Stimulated activated CD4-positive, alpha-beta T cell treated with anti-CD3 and anti-CD28 coated beads, Interleukin-15, amount 100 ng/mL, for 48 hours (primary cell): ENCODE measurements around the gene FXN.
"Not testable (repeated sequence)": the region's sequence is repeated elsewhere in the genome, so short reads cannot be mapped to it uniquely, and the experiment has no call there.

Experiments used
- DNase-seq, 2 donors: peaks; one replicate each; pipeline ENCODE4 v3.0.0-alpha.2; 2020; ENCODE audit warnings: low read depth in 2 of 2

The FXN gene

GRCh38 chr9:69023650-69024049 is 11.9 kb upstream of the FXN start:
- no peak for DNase-seq

- peak in 1 of 2 donors; percentile 29 for DNase-seq
These were observed 8.0 kb upstream of the FXN start for GRCh38 chr9:69027355-69028097.

GRCh38 chr9:69028754-69029153 is 6.8 kb upstream of the FXN start:
- no peak for DNase-seq

GRCh38 chr9:69029535-69029934 is 6.0 kb upstream of the FXN start:
- no peak for DNase-seq

- DNase-seq = no peak
These were observed 4.5 kb upstream of the FXN start for GRCh38 chr9:69030851-69031645.

- DNase-seq = no peak
These were observed 1.5 kb upstream of the FXN start for GRCh38 chr9:69034071-69034470.

GRCh38 chr9:69036309-69036708 is 757 bp downstream of the FXN start:
- no peak for DNase-seq

GRCh38 chr9:69036799-69037198 is 1.2 kb downstream of the FXN start:
- no peak for DNase-seq

GRCh38 chr9:69040646-69041045 is 5.1 kb downstream of the FXN start:
- DNase-seq = no peak

- no peak for DNase-seq
These were observed 9.0 kb downstream of the FXN start for GRCh38 chr9:69044240-69045219.

GRCh38 chr9:69045821-69046220 is 10.3 kb downstream of the FXN start:
- DNase-seq = no peak

- DNase-seq = no peak
These were observed 11.2 kb downstream of the FXN start for GRCh38 chr9:69046723-69047122.

GRCh38 chr9:69047371-69047770 is 11.8 kb downstream of the FXN start:
- DNase-seq = no peak

- no peak for DNase-seq
These were observed 13.5 kb downstream of the FXN start for GRCh38 chr9:69049094-69049493.

GRCh38 chr9:69050936-69051335 is 15.4 kb downstream of the FXN start:
- DNase-seq = not testable (repeated sequence)

- no peak for DNase-seq
These were observed 19.4 kb downstream of the FXN start for GRCh38 chr9:69054989-69055388.

- no peak for DNase-seq
These were observed 20.8 kb downstream of the FXN start for GRCh38 chr9:69056191-69056815.

- no peak for DNase-seq
These were observed 22.5 kb downstream of the FXN start for GRCh38 chr9:69058101-69058500.

- no peak for DNase-seq
These were observed 25.2 kb downstream of the FXN start for GRCh38 chr9:69060766-69061165.

- no peak for DNase-seq
These were observed 26.6 kb downstream of the FXN start for GRCh38 chr9:69062195-69062594.

- no peak for DNase-seq
These were observed 28.3 kb downstream of the FXN start for GRCh38 chr9:69063839-69064238.

GRCh38 chr9:69065660-69066059 is 30.1 kb downstream of the FXN start:
- DNase-seq = no peak
